ENCODE measurements around the gene LTBP2.

The LTBP2 gene

DNA sequence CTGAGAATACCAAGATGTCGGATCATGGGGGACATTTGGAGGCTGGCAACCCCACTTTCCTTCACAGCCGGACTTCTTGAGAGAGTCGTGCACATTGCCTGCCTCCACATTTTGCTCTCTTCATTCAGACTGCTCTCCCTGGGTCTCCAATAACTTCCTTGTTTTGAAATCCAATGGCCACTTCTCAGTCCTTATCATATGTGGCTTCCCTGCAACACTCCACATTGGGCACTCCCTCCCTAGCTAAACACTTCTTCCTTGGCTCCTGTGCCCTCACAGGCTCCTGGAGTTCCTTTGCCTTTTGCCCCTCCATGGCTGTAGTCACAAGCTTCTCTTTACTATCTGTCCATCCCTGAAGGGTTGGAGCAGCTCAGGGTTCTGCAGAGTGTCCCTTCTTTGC lies 149.0 kb downstream of the LTBP2 start:
- TF ChIP-seq SPI1 (IDR thresholded peaks at IDR 0.05; ENCODE audit: borderline replicate concordance, low read depth) (no peak), GABPA (IDR thresholded peaks at IDR 0.05; ENCODE audit: low read depth) (no peak), POLR2AphosphoS5 (IDR thresholded peaks at IDR 0.05; ENCODE audit: low read depth) (no peak)
- TF ChIP-seq, protein P1, sequence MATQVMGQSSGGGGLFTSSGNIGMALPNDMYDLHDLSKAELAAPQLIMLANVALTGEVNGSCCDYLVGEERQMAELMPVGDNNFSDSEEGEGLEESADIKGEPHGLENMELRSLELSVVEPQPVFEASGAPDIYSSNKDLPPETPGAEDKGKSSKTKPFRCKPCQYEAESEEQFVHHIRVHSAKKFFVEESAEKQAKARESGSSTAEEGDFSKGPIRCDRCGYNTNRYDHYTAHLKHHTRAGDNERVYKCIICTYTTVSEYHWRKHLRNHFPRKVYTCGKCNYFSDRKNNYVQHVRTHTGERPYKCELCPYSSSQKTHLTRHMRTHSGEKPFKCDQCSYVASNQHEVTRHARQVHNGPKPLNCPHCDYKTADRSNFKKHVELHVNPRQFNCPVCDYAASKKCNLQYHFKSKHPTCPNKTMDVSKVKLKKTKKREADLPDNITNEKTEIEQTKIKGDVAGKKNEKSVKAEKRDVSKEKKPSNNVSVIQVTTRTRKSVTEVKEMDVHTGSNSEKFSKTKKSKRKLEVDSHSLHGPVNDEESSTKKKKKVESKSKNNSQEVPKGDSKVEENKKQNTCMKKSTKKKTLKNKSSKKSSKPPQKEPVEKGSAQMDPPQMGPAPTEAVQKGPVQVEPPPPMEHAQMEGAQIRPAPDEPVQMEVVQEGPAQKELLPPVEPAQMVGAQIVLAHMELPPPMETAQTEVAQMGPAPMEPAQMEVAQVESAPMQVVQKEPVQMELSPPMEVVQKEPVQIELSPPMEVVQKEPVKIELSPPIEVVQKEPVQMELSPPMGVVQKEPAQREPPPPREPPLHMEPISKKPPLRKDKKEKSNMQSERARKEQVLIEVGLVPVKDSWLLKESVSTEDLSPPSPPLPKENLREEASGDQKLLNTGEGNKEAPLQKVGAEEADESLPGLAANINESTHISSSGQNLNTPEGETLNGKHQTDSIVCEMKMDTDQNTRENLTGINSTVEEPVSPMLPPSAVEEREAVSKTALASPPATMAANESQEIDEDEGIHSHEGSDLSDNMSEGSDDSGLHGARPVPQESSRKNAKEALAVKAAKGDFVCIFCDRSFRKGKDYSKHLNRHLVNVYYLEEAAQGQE (IDR thresholded peaks at IDR 0.05; ENCODE audit: insufficient replicate concordance, low read depth) = no peak
- TF ChIP-seq, protein P2, sequence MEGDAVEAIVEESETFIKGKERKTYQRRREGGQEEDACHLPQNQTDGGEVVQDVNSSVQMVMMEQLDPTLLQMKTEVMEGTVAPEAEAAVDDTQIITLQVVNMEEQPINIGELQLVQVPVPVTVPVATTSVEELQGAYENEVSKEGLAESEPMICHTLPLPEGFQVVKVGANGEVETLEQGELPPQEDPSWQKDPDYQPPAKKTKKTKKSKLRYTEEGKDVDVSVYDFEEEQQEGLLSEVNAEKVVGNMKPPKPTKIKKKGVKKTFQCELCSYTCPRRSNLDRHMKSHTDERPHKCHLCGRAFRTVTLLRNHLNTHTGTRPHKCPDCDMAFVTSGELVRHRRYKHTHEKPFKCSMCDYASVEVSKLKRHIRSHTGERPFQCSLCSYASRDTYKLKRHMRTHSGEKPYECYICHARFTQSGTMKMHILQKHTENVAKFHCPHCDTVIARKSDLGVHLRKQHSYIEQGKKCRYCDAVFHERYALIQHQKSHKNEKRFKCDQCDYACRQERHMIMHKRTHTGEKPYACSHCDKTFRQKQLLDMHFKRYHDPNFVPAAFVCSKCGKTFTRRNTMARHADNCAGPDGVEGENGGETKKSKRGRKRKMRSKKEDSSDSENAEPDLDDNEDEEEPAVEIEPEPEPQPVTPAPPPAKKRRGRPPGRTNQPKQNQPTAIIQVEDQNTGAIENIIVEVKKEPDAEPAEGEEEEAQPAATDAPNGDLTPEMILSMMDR (IDR thresholded peaks at IDR 0.05; ENCODE audit: insufficient read depth, low read length) = no peak
- no peak for DNase-seq (ENCODE audit: low read depth in 1 of 2, low spot score in 1 of 2)
- Histone ChIP-seq H3K27ac (replicated peaks) (no peak overlapping the region), H3K4me3 (replicated peaks; ENCODE audit: insufficient read depth, low read length) (no peak overlapping the region), H3K27me3 (ENCODE audit: insufficient read depth, poor library complexity, severe bottlenecking) (no peaks in the 10 kb centered on the region)

DNA sequence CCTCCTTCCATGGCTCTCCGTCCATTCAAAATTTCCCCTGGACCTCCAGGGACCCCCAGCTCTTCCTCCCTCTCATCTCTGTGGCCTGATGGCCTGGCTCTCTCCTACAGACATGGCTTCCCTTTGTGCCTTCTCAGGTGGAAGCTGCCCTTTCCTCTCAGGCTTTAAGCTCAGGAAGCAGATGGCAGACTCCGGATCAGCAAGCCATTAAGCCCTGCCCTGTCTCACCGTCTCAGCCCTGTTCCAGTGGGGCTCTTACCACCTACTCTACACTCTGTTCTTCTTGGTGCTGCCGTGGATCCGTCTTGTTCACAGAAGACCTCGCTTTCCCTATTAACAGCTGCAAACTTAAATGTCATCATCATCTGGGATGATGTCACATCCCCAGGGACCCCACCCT lies 152.1 kb downstream of the LTBP2 start:
- DNase-seq (ENCODE audit: low read depth in 1 of 2, low spot score in 1 of 2) = no peak
- H3K27me3 ChIP-seq (ENCODE audit: insufficient read depth, poor library complexity, severe bottlenecking) = no peaks in the 10 kb centered on the region
- TF ChIP-seq SPI1 (IDR thresholded peaks at IDR 0.05; ENCODE audit: borderline replicate concordance, low read depth) (no peak), GABPA (IDR thresholded peaks at IDR 0.05; ENCODE audit: low read depth) (no peak), POLR2AphosphoS5 (IDR thresholded peaks at IDR 0.05; ENCODE audit: low read depth) (no peak)
- TF ChIP-seq, protein P2 (IDR thresholded peaks at IDR 0.05; ENCODE audit: insufficient read depth, low read length) = no peak
- TF ChIP-seq, protein P1 (IDR thresholded peaks at IDR 0.05; ENCODE audit: insufficient replicate concordance, low read depth) = no peak
- H3K4me3 ChIP-seq (replicated peaks; ENCODE audit: insufficient read depth, low read length) = no peak overlapping the region
- H3K27ac ChIP-seq (replicated peaks) = no peak overlapping the region

DNA sequence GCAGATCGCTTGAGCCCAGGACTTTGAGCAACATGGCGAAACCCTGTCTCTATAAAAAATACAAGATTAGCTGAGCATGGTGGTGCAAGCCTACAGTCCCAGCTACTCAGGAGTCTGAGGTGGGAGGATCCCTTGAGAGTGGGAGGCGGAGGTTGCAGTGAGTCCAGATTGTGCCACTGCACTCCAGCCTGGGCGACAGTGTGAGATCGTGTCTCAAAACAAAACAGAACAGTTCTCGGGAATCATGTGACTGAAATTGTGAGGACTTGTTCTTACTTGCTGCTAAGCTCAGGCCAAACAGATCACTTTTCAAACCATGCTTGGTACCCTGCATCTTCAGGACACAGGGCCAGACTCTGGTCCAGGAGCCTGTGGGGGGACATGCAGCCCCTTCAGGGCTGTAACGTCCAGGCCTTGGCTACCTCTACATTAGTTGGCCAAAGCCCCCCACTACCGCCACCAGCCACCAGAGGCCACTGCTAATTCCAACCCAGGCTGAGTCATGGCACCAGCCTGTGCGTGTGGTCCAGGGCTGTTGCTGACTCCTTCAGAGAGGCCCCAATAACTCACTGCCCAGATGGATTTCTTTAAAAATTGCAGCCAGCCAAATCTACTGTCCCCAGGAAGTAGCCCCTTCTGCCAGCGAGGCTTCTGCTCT lies 152.6 kb downstream of the LTBP2 start:
- Histone ChIP-seq H3K4me3 (replicated peaks; ENCODE audit: insufficient read depth, low read length) (no peak overlapping the region), H3K27ac (replicated peaks) (no peak overlapping the region), H3K27me3 (ENCODE audit: insufficient read depth, poor library complexity, severe bottlenecking) (no peaks in the 10 kb centered on the region)
- TF ChIP-seq, protein P2 (IDR thresholded peaks at IDR 0.05; ENCODE audit: insufficient read depth, low read length) = peak; percentile 30
- TF ChIP-seq POLR2AphosphoS5 (IDR thresholded peaks at IDR 0.05; ENCODE audit: low read depth) = no peak
- DNase-seq (ENCODE audit: low read depth in 1 of 2, low spot score in 1 of 2) = peak in 1 of 2 experiments; percentile 9

DNA sequence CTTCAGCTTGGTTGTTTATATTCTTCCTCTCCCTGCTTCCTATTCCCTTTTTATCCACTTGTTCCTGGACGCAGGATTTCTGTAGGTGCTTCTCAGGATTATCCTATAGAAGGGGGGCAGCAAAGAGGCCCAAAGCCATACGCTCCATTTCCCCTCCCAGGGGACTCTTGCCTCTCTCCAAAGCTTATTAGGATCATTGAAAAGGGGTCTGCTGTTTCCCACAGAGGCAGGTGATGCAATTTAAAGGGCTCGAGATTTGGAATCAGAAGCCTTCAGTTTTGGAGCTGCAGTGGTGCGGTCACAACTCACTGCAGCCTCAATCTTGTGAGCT lies 154.5 kb downstream of the LTBP2 start:
- Histone ChIP-seq H3K27me3 (ENCODE audit: insufficient read depth, poor library complexity, severe bottlenecking) (no peaks in the 10 kb centered on the region), H3K27ac (replicated peaks) (no peak overlapping the region), H3K4me3 (replicated peaks; ENCODE audit: insufficient read depth, low read length) (no peak overlapping the region)
- DNase-seq (ENCODE audit: low read depth in 1 of 2, low spot score in 1 of 2) = no peak
- TF ChIP-seq, protein P1 (IDR thresholded peaks at IDR 0.05; ENCODE audit: insufficient replicate concordance, low read depth) = no peak
- TF ChIP-seq GABPA (IDR thresholded peaks at IDR 0.05; ENCODE audit: low read depth) (no peak), POLR2AphosphoS5 (IDR thresholded peaks at IDR 0.05; ENCODE audit: low read depth) (no peak)
